HG03159 (cell line): ENCODE data around the gene CAMK1D.

ENCODE experiments used
- ATAC-seq: cut with Tn5 transposase; IDR thresholded peaks from one replicate; pipeline ENCODE4 v1.9.1; 2021; ENCODE audit warnings: mild to moderate bottlenecking, moderate library complexity; ENCODE audit not compliant: unreplicated experiment

CAMK1D gene

DNA sequence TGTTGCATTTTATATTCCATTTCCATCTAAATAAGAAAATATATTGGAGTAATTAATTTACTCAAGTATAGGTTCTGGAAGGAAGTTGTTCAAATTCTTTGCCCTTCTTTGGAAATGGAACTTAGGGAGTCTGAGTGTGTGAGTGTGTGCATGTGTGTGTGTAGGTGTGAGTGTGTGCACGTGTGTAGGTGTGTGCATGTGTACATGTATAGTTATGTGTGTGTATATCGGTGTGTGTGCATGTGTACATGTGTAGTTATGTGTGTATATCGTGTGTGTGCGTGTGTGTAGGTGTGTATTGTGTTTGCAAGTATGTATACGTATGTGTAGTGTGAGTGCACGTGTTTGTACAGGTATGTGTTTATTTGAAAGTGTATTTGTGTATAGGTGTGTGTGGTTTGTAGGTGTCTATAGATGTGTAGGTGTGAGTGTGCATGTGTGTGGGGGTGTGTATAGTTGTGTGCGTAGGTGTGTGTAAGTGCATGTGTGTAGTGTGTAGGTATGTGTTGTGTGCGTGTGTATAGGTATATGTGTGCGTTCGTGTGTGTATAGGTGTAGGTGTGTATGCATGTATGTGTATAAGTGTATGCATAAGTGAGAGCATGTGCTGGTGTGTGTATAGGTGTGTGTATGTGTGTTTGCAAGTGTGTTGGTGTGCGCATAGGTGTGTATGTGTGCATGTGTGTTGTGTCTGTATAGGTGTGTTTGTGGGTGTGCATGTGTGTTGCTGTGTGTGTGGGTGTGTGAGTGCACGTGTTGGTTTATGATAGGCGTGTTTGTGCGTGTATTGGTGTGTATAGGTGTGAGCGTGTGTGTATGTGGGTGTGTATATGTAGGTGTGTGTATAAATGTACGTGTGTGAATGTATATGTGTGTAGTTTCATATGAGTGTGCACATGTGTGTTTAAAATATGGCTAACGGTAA is 266.2 kb downstream of the CAMK1D start:
- ATAC-seq, result no peak

DNA sequence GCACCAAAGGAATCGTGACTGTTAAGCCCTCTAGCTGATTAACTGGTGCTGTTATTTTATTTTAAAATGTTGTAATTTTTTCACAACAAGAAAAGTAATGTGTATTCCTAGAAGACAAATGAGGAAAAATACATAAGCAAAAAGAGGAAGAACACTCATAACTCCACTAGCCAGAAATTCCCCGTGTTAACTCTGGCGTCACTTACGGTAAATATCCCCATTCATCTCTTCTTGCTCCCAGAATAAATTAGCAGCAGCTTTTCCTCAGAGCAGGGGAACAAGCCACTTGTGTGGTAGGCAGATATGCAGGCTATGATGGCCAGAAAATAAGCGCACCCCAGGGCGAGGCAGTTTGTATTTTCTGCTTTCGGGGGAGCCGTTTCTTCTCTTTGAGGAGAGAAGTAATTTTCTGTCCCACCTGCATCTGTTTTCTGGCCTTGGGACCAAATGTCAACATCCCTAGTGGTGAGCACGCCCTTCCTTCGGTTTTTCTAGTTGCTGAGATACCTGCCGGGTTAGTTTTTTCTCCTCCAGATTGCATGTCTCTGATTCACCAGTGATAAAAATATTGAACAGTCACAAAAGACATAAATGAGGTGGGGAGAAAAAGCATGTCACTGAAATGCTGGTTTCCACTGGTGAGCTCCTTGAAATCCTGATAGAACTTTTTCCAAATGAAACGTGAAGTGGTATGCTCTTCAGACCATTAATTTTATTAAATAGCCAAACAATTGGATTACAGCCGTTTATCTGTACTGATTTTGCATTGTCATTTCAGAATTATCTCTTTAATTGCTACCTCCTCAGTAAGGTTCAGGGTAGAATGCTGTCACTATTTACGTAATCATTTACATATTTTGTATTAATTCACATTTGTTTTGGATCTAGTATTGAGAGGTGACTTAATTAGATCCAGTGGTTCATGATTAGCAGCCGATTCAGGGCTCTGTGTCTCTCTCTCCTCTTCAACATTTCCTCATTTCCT is 268.1 kb downstream of the CAMK1D start:
- ATAC-seq, result no peak

GRCh38 chr10:12622016-12622415 is 272.7 kb downstream of the CAMK1D start:
- no peak for ATAC-seq

- no peak for ATAC-seq
Observed at GRCh38 chr10:12622691-12623090, 273.3 kb downstream of the CAMK1D start.

- ATAC-seq, result no peak
Observed at GRCh38 chr10:12625393-12626023, 276.2 kb downstream of the CAMK1D start.

DNA sequence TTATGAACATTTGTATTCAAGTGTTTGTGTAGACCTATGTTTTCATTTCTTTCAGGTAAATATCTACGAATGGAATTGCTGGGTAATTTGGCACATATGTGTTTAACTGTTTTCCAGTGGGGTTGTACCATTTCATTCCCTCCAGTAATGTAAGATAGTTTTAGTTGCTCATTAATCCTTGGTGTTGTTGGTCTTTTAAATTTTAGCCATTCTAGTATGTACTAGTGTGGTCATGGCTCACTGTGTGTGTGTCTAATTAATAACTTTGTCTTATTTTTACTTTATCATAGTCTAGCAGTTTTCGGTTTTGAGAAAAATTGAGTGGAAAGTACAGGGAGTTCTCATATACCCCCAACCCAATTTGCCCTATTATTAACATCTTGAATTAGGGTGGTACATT is 278.8 kb downstream of the CAMK1D start:
- no peak for ATAC-seq

- ATAC-seq, result no peak
Observed at GRCh38 chr10:12628964-12629766, 279.8 kb downstream of the CAMK1D start.

DNA sequence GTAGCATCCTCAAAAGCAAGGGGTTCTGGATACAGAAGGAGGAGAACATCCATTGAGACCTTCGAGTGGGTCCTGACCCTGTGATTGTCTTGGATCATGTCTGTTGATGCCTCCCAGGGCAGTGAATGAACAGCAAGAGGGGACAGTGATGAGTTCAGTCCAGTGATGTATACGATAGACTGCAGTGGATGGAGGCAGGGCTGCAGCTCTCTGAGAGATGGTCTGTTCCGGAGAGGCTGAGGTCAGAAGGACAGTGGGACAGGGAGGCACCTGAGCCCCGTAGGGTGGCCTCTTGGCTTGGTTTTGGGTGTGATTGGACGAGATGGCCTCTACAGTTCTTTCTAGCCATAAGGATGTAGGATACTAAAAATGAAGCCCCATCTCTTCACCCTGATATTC is 280.4 kb downstream of the CAMK1D start:
- ATAC-seq, result no peak

GRCh38 chr10:12631216-12631615 is 281.9 kb downstream of the CAMK1D start:
- no peak for ATAC-seq

- no peak for ATAC-seq
Observed at GRCh38 chr10:12631787-12632562, 282.6 kb downstream of the CAMK1D start.

DNA sequence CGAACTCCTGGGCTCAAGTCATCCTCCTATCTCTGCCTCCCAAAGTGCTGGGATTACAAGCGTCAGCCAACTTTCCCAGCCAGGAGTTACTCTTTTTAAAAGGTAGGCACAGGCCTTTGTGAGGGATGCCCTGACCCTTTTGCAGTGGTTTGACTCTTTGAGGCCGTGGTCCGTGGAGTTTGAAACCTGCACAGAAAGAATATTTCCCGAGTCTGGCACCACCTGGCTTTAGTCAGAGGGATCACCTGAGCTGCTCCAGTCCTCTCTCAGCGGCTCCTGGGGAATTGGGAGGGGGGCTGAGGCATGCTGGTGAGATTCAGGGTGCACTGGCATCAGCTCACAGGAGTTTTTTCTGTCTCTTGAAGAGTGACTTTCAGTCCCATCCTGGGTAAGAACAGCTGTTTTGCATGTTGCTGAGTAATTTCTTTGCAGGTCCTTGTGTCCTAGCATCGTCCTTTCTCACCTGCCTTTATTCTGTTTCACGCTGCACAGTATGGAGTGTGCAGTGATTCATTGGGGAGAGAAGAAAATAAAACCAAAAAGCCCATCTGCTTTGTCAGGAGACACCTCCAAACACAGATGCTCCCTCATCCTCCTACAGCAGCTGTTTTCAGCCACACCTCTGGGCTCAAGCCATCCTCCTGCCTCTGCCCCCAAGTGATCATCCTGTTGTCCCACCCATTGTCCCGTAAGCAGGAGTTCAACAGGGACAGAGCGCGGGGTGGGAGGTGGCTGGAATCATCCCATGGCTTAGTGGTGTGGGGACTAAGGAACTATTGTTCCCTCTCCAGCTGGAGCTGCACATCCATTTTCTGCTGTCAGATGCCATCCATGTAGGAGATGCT is 284.7 kb downstream of the CAMK1D start:
- no peak for ATAC-seq

DNA sequence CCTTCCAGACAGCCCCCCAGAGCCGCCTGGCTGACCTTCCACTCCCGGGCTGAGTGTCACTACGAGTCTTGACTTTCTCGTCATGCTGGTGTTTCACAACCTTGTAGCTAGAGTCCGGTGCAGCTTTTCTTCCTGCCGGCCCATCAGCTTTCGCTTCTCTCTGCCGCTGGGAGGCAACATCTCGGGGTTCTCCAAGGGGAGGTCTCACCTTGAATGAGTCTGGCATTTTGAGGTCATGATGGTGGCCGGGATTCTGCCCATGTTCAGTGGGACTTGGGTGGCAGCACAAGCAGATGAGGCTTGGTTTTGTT is 285.2 kb downstream of the CAMK1D start:
- no peak for ATAC-seq

DNA sequence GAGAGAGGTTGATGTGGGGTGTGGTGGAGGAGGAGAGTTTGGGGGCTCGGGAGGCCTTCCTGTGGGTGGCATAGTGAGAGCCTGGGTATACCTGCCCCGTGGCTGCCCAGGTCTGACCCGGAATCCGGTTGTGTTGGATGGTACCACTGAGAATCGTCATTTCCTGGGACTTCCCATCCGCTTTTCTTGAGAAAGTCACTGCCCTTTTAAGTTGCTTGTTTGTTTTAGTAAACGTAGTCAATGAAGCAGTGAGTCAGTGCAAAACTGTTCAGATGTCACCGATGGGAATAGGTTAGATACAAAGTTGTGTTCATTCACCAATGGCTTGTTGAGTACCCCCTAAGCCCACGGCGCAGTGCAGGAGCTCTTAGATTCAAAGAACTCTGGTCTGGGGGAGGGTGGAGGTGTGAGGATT is 285.8 kb downstream of the CAMK1D start:
- no peak for ATAC-seq

DNA sequence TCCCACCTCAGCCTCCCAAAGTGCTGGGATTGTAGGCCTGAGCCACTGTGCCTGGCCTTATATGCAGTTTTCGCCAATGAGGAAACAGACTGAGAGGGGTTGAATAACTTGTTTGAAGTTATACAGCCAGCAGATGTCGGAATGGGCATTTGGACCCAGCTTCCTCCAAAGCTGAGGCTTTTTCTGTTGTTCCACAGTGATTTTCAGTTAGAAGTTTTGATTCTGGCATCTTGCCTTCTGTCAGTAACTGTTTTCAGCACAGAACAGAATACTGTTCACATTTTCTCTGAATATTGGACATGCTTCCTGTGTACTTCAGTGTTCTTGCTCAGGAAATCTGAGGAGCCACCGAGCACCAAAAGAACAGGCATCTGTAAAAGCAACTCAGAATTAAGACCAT is 287.2 kb downstream of the CAMK1D start:
- ATAC-seq, result no peak

DNA sequence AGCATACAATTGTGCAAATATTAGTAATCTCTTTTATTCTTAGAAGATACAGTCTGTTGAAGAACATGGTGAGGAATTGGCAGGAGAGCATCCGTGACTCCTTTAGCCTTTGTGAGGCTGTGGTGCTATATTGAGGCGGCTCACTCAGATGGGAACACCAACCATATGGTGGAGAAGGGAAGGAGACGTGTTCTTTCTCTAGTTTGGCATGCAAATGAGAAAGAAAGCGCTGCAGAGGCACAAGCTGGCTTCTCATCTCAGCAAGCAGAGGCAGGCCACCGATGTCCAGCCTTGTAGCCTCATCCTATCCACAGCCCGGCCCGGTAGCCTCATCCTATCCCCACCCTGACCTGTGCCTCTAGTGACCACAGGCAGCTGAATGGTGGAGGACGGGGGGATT is 288.3 kb downstream of the CAMK1D start:
- ATAC-seq, result no peak

- ATAC-seq, result no peak
Observed at GRCh38 chr10:12638103-12638502, 288.8 kb downstream of the CAMK1D start.

DNA sequence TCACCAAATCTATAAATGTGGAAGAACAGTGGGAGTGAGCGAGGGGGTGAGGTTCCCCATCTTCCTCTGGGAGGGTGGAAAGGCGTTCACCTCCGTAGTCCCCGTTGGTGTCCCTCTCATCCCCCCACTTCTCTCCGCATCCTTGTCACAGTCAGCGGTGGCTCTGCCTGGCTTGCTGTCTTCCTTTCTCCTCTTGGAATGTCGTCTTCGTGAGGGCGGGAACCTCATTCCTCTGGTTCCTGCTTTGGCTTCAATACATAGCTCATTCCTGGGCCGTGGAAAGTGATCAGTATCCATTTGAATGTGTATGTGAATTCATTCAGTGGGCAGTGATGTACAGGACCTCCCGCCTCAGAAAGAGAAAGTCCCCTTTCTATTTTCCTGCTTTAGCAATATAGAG is 289.4 kb downstream of the CAMK1D start:
- no peak for ATAC-seq

DNA sequence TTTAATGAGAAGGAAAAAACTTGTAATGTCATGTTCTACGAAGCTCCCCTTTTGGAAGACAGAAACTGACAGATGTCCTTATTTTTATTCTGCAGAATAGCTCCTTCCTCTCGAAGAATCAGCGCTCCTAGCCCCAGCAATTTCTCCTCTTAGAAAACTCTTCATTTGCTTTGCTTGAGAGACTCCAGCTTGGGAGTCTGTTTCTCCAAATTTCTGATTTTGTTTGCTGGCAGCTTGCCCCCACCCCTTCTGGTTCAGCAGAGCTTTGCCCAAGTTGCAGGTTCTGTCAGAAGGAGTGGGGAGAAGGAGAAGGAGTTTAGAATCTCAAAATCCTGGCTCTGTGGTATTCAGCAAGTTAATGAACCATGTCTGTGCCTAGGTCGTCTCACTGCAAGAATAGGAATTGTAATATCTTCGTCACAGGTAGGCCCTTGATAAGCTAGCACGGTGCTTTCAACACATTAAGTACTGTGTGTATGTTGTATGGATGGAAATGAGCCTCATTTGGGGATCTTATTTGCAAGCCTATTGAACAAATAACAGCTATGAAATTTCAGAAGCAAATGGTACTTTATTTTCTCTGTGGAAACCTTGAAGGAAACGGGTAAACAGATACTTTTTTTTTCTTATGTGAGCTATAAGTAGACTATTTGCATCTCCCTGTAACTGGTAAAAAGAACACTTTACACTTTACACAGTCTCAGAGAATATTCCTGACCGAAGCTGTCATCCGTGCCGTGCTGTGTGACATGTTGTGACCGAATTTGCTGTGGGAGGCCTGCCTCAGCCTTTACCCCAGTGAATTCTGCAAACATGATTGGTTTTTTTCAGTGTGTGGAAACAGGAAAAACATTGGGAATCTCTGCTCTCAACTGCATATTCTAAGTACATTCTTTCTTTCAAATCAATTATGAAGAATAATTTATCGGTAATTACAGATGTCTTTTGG is 290.9 kb downstream of the CAMK1D start:
- ATAC-seq, result no peak
